GM19452 (cell line): ENCODE measurements around the gene FZD10.

ENCODE experiments used
- ATAC-seq: cut with Tn5 transposase; IDR thresholded peaks from one replicate; pipeline ENCODE4 v1.9.1; 2021; ENCODE audit not compliant: unreplicated experiment

Gene FZD10

GRCh38 chr12:130162267-130162666 is at the start of gene FZD10:
Gene FZD10 (plus strand): TSS chr12:130162464. CDS start chr12:130162943, 479 bp downstream.
- no peak for ATAC-seq

- ATAC-seq = no peak
Observed at GRCh38 chr12:130114952-130115351, 47.3 kb upstream of the FZD10 start.

GRCh38 chr12:130115646-130116045 is 46.6 kb upstream of the FZD10 start:
- ATAC-seq = no peak

GRCh38 chr12:130116791-130117190 is 45.5 kb upstream of the FZD10 start:
- ATAC-seq = no peak

- ATAC-seq = no peak
Observed at GRCh38 chr12:130117233-130117632, 45.0 kb upstream of the FZD10 start.

- ATAC-seq = no peak
Observed at GRCh38 chr12:130117701-130118100, 44.6 kb upstream of the FZD10 start.

GRCh38 chr12:130118181-130118580 is 44.1 kb upstream of the FZD10 start:
- ATAC-seq = no peak

- ATAC-seq = no peak
Observed at GRCh38 chr12:130119241-130119861, 42.9 kb upstream of the FZD10 start.

- no peak for ATAC-seq
Observed at GRCh38 chr12:130120012-130120805, 42.1 kb upstream of the FZD10 start.

GRCh38 chr12:130121226-130122000 is 40.9 kb upstream of the FZD10 start:
- ATAC-seq = no peak

- ATAC-seq = no peak
Observed at GRCh38 chr12:130122356-130122755, 39.9 kb upstream of the FZD10 start.

- ATAC-seq = no peak
Observed at GRCh38 chr12:130124106-130124505, 38.2 kb upstream of the FZD10 start.

- ATAC-seq = no peak
Observed at GRCh38 chr12:130124605-130125244, 37.5 kb upstream of the FZD10 start.

- ATAC-seq = no peak
Observed at GRCh38 chr12:130126023-130126432, 36.2 kb upstream of the FZD10 start.

- ATAC-seq = no peak
Observed at GRCh38 chr12:130127532-130127911, 34.7 kb upstream of the FZD10 start.

GRCh38 chr12:130127912-130128789 is 34.1 kb upstream of the FZD10 start:
- ATAC-seq = no peak

- ATAC-seq = no peak
Observed at GRCh38 chr12:130128790-130129735, 33.2 kb upstream of the FZD10 start.

- ATAC-seq = no peak
Observed at GRCh38 chr12:130130346-130130745, 31.9 kb upstream of the FZD10 start.

- ATAC-seq = no peak
Observed at GRCh38 chr12:130131025-130131424, 31.2 kb upstream of the FZD10 start.
